HCT116 (cell line): ENCODE results near the gene GOLPH3L. TPM values are rescaled to one million over a fixed set of nuclear protein-coding genes. Genes with fewer than 3 reads are reported as not detected.

Experiments
- ATAC-seq: fragments of 200-7000 bp; cut with Tn5 transposase; 2 replicates; pipeline ENCODE4 v1.9.1; 2020; ENCODE audit warnings: mild to moderate bottlenecking, moderate library complexity
- BruUV-seq: library from RNA; stranded (reverse); fragments of 400-500 nt; replicated peaks from 2 replicates; lab custom pipeline; 2021; lab: Mats Ljungman, UMichigan
- CTCF ChIA-PET: fragments of 300-600 bp; sonication (Branson Sonifier 250); formaldehyde crosslinking; loops from one replicate; lab custom pipeline; 2021; ENCODE audit warnings: antibody characterized with exemption; lab: Charles Lee
- POLR2A ChIA-PET: fragments of 300-600, 350-600 bp; sonication (Branson Sonifier 250); formaldehyde crosslinking; loops from one replicate; lab custom pipeline; 2021; ENCODE audit warnings: antibody characterized with exemption; lab: Charles Lee
- RAD21 ChIA-PET, 2 experiments: fragments of 300-600 bp; sonication (Branson Sonifier 250); formaldehyde crosslinking; loops; one replicate each; lab custom pipeline; 2023; ENCODE audit warnings: low total read pairs in 2 of 2; ENCODE audit not compliant: uncharacterized antibody in 2 of 2, unreplicated experiment in 2 of 2, low non-redundant PET in 1 of 2; lab: Charles Lee
- DNase-seq: peaks from one replicate; pipeline ENCODE4 v3.0.0-alpha.2; 2010; ENCODE audit warnings: low read depth, low spot score
- H2AFZ ChIP-seq: fragments of 200-600 bp; shearing (Covaris generic), sonication (generic); 2 replicates; pipeline ENCODE4 v1.6.1; 2017; ENCODE audit warnings: low read depth, mixed run types, mixed read lengths, antibody characterized with exemption, low read length; ENCODE audit not compliant: poor library complexity, severe bottlenecking
- H3K27ac ChIP-seq: 2 replicates; pipeline ENCODE4 v1.5.1; 2012; ENCODE audit warnings: low read depth, low read length
- H3K27me3 ChIP-seq: fragments of 200-600 bp; sonication (generic); 2 replicates; pipeline ENCODE4 v1.6.1; 2016; ENCODE audit warnings: mixed run types, low read length, mixed read lengths; ENCODE audit not compliant: insufficient read depth
- H3K36me3 ChIP-seq, 2 experiments: fragments of 200-500 bp in 1 of 2; fragments of 200-600 bp in 1 of 2; sonication (Bioruptor generic) in 1 of 2; sonication (generic) in 1 of 2; 2 replicates each; pipeline versions ENCODE4 v1.5.1 to v1.6.1; 2014 to 2016; ENCODE audit warnings: low read length in 2 of 2, inconsistent platforms in 1 of 2, mixed read lengths in 1 of 2, mixed run types in 1 of 2; ENCODE audit not compliant: insufficient read depth in 2 of 2, control insufficient read depth in 1 of 2
- H3K4me1 ChIP-seq, 2 experiments: fragments of 200-600 bp in 1 of 2; sonication (generic) in 1 of 2; 2 replicates each; pipeline versions ENCODE4 v1.5.1 to v1.6.1; 2012 to 2017; ENCODE audit warnings: low read length in 2 of 2, inconsistent platforms in 1 of 2, mild to moderate bottlenecking in 1 of 2, mixed read lengths in 1 of 2, mixed run types in 1 of 2, moderate library complexity in 1 of 2; ENCODE audit not compliant: insufficient read depth in 2 of 2, control insufficient read depth in 1 of 2
- H3K4me2 ChIP-seq: fragments of 200-600 bp; sonication (generic); 2 replicates; pipeline ENCODE4 v1.6.1; 2017; ENCODE audit warnings: mixed run types, low read length, mixed read lengths
- H3K4me3 ChIP-seq, 2 experiments: fragments of 200-600 bp in 1 of 2; sonication (generic) in 1 of 2; replicated peaks in 1 of 2; 2 replicates each; pipeline ENCODE4 v1.5.1; 2011 to 2016; ENCODE audit warnings: low read length in 2 of 2, control low read depth in 1 of 2, low read depth in 1 of 2, mild to moderate bottlenecking in 1 of 2, mixed read lengths in 1 of 2, mixed run types in 1 of 2
- H3K79me2 ChIP-seq: fragments of 200-600 bp; sonication (generic); 2 replicates; pipeline ENCODE4 v1.6.1; 2017; ENCODE audit warnings: mild to moderate bottlenecking, mixed run types, low read length, moderate library complexity, mixed read lengths; ENCODE audit not compliant: insufficient read depth
- H3K9ac ChIP-seq: fragments of 200-600 bp; sonication (generic); 2 replicates; pipeline ENCODE4 v1.6.1; 2016; ENCODE audit warnings: low read length, mixed read lengths
- H3K9me2 ChIP-seq: fragments of 200-600 bp; sonication (generic), shearing (Covaris generic); 2 replicates; pipeline ENCODE4 v1.6.1; 2017; ENCODE audit warnings: mixed run types, mild to moderate bottlenecking, moderate library complexity; ENCODE audit not compliant: insufficient read depth
- H3K9me3 ChIP-seq, 2 experiments: fragments of 200-500 bp in 1 of 2; fragments of 200-600 bp in 1 of 2; sonication (Bioruptor generic) in 1 of 2; sonication (generic) in 1 of 2; 2 replicates each; pipeline ENCODE4 v1.6.1; 2014 to 2017; ENCODE audit warnings: low read length in 2 of 2, mixed read lengths in 2 of 2, inconsistent platforms in 1 of 2, low read depth in 1 of 2, mild to moderate bottlenecking in 1 of 2, mixed run types in 1 of 2, moderate library complexity in 1 of 2; ENCODE audit not compliant: control insufficient read depth in 1 of 2, insufficient read depth in 1 of 2
- H4K20me1 ChIP-seq: fragments of 200-600 bp; sonication (generic), shearing (Covaris generic); 2 replicates; pipeline ENCODE4 v1.6.1; 2017; ENCODE audit warnings: mixed run types, mild to moderate bottlenecking, moderate library complexity; ENCODE audit not compliant: insufficient read depth
- CEBPB ChIP-seq: IDR thresholded peaks from 2 replicates; pipeline ENCODE4 v1.6.1; 2012; ENCODE audit warnings: low read depth
- EGR1 ChIP-seq: IDR thresholded peaks from 2 replicates; pipeline ENCODE4 v1.6.1; 2012; ENCODE audit warnings: low read depth
- EZH2 ChIP-seq: fragments of 200-600 bp; sonication (generic); IDR thresholded peaks from 2 replicates; pipeline ENCODE4 v1.6.1; 2017; ENCODE audit warnings: antibody characterized with exemption, mixed run types
- JUND ChIP-seq: IDR thresholded peaks from 2 replicates; pipeline ENCODE4 v1.6.1; 2012
- POLR2A ChIP-seq: IDR thresholded peaks from 2 replicates; pipeline ENCODE4 v1.7.0; 2011; ENCODE audit warnings: borderline replicate concordance; ENCODE audit not compliant: insufficient read depth, insufficient read length; ENCODE audit errors: extremely low read depth
- POLR2AphosphoS5 ChIP-seq: IDR thresholded peaks from 2 replicates; pipeline ENCODE4 v1.6.1; 2011; ENCODE audit warnings: mild to moderate bottlenecking, low read depth, low read length, moderate library complexity
- SIN3A ChIP-seq: IDR thresholded peaks from 2 replicates; pipeline ENCODE4 v1.6.1; 2012; ENCODE audit warnings: low read depth
- SP1 ChIP-seq: IDR thresholded peaks from 2 replicates; pipeline ENCODE4 v1.6.1; 2012; ENCODE audit warnings: low read depth
- TCF7L2 ChIP-seq: IDR thresholded peaks from 2 replicates; pipeline ENCODE4 v1.7.0; 2011; ENCODE audit warnings: borderline replicate concordance, inconsistent platforms; ENCODE audit not compliant: insufficient read depth, insufficient read length; ENCODE audit errors: extremely low read depth
- ZFX ChIP-seq: fragments of 450-650 bp; IDR thresholded peaks from 2 replicates; pipeline ENCODE4 v1.6.1; 2017
- ZNF274 ChIP-seq: fragments of 200-500 bp; sonication (Bioruptor generic); IDR thresholded peaks from 2 replicates; pipeline ENCODE4 v1.6.1; 2014; ENCODE audit warnings: mild to moderate bottlenecking, low read depth, low read length, inconsistent platforms
- intact Hi-C: fragments of 100-400 bp; cut with micrococcal nuclease; formaldehyde crosslinking; loops from 2 replicates; pipeline ENCODE4 v1.10.0; 2022
- total RNA-seq: library from RNA; stranded (reverse); gene quantifications from one replicate; pipeline ENCODE4 v1.2.1, GENCODE V29; 2021; ENCODE audit not compliant: unreplicated experiment
- TF ChIP-seq, protein P1 (sequence below): IDR thresholded peaks from 2 replicates; pipeline ENCODE4 v1.6.1; 2012; ENCODE audit warnings: low read depth
- TF ChIP-seq, protein P2 (sequence below): IDR thresholded peaks from 2 replicates; pipeline ENCODE4 v1.6.1; 2012
- TF ChIP-seq, protein P3 (sequence below): IDR thresholded peaks from 2 replicates; pipeline ENCODE4 v1.6.1; 2012

The GOLPH3L gene
- total RNA-seq, 1 experiment from 2014 or later = 28.0 TPM

DNA sequence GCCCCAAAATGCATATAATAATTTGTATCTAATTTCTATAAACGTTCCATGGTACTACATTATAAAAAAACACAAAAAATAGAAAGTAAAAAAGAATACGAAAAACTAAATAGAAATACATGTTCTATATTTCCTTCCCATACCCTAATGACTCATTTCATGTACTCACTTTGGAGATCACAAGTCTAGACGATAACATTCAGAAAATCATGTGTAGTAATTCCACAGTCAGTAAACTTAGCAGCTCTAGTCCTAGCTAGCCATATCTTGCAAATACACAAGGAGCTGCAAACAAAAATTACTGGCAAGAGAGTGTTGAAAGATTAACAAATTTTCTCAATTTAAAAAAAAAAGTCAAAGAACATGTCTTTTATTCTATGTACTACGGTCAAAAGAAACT, 1.4 kb downstream of the GOLPH3L start:
- no peak for DNase-seq
- intact Hi-C loops = loop anchor here (10.0 kb wide), 1 partner anchor 131 kb away; no protein-coding TSS in a partner anchor
- ChIA-PET CTCF (no interaction called here), RAD21 (no interaction called here), POLR2A (no interaction called here)
- Histone ChIP-seq H2AFZ (no peak overlapping the region), H3K79me2 (peaks cover 9% of the 10 kb centered on the region), H4K20me1 (no peaks in the 10 kb centered on the region), H3K9me2 (no peaks in the 10 kb centered on the region; the same call in 1 of the 2 replicates), H3K9me3 (no peaks in the 10 kb centered on the region), H3K27ac (no peak overlapping the region), H3K27me3 (no peaks in the 10 kb centered on the region), H3K4me1 (peaks cover 5 to 11% of the 10 kb centered on the region in 2 experiments; a peak in 3 of 4 replicates), H3K36me3 (peaks cover 4 to 18% of the 10 kb centered on the region in 2 experiments; a peak in 2 of 4 replicates), H3K9ac (no peak overlapping the region), H3K4me3 (no peak overlapping the region; a peak in 1 of 4 replicates), H3K4me2 (peak overlapping the region; percentile 73; the same call in 1 of the 2 replicates)
- BruUV-seq = no TSS peak
- TF ChIP-seq ZFX = no peak
- no peak for TF ChIP-seq EZH2
- no peak for TF ChIP-seq JUND
- TF ChIP-seq, protein P1, sequence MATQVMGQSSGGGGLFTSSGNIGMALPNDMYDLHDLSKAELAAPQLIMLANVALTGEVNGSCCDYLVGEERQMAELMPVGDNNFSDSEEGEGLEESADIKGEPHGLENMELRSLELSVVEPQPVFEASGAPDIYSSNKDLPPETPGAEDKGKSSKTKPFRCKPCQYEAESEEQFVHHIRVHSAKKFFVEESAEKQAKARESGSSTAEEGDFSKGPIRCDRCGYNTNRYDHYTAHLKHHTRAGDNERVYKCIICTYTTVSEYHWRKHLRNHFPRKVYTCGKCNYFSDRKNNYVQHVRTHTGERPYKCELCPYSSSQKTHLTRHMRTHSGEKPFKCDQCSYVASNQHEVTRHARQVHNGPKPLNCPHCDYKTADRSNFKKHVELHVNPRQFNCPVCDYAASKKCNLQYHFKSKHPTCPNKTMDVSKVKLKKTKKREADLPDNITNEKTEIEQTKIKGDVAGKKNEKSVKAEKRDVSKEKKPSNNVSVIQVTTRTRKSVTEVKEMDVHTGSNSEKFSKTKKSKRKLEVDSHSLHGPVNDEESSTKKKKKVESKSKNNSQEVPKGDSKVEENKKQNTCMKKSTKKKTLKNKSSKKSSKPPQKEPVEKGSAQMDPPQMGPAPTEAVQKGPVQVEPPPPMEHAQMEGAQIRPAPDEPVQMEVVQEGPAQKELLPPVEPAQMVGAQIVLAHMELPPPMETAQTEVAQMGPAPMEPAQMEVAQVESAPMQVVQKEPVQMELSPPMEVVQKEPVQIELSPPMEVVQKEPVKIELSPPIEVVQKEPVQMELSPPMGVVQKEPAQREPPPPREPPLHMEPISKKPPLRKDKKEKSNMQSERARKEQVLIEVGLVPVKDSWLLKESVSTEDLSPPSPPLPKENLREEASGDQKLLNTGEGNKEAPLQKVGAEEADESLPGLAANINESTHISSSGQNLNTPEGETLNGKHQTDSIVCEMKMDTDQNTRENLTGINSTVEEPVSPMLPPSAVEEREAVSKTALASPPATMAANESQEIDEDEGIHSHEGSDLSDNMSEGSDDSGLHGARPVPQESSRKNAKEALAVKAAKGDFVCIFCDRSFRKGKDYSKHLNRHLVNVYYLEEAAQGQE = no peak
- TF ChIP-seq, protein P2, sequence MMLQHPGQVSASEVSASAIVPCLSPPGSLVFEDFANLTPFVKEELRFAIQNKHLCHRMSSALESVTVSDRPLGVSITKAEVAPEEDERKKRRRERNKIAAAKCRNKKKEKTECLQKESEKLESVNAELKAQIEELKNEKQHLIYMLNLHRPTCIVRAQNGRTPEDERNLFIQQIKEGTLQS = no peak
- TF ChIP-seq, protein P3, sequence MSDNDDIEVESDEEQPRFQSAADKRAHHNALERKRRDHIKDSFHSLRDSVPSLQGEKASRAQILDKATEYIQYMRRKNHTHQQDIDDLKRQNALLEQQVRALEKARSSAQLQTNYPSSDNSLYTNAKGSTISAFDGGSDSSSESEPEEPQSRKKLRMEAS = no peak
- no peak for TF ChIP-seq SP1
- TF ChIP-seq CEBPB = no peak
- no peak for TF ChIP-seq ZNF274
- TF ChIP-seq POLR2A = no peak
- no peak for TF ChIP-seq POLR2AphosphoS5
- TF ChIP-seq TCF7L2 = no peak
- no peak for TF ChIP-seq EGR1
- no peak for TF ChIP-seq SIN3A
- ATAC-seq = no peak
